ENCODE data around the gene CAMTA1.

CAMTA1 gene

DNA sequence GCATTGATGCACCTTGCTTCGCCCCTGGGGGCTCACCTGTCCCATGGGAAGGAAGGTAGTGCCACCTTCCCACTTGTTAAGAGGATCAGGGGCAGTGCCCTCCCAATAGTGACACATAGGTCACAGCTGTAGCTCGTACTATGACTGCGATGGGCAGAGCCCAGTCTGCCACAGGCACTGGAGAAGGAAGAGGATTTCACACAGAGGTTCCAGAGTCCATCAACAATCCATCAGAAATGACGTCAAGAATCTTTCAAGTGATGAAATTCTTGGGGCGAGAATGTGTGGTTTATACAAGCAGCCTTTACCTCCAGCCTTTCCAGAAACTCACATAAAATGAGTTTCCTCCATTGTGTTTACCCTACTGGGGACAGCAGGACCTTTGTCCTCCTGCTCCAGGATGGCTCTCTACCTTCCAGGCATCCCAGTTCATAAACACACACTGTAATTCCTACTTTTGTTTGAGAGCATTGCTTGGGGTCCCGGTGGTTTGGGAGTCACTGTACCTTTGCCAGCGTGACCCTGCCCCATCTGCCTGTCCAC lies 725.2 kb downstream of the CAMTA1 start:
- no peak for FAIRE-seq

DNA sequence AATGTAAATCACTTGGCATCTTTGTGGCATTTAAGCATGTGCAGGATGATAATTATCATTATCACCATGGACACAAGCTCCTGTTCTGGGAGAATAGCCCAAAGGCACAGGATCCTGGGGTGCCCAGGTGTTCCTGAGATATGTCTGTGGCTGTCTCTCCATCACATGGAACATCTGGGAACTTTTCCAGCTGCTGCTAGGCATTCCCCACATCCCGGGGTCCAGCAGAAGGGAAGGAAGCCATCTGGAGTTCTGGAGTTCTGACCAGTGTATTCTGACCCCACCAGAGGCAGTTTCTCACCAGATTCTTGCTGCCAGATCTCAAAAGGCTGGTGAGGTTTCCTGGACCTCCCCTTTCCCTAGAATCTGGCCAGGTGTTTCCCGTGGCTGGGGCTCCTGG lies 726.1 kb downstream of the CAMTA1 start:
- no peak for FAIRE-seq

DNA sequence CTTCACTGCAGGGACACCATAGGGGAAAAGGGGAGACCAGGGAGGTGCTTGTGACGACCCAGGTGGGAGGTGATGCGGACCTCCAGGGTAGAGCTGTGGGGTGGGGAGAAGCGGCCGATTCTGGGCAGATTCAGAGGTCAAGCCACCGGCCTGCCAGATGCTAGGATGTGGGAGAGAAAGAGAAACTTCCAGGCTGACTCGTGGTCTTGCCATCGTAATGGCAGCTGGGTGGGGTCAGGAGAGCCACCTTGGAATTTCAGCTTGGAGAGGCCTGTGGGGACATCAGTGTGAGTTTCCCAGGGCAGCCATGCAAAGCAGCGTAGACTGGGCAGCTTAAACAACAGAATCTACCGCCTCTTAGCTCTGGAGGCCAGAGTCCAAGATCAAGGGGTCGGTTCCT lies 727.8 kb downstream of the CAMTA1 start:
- no peak for FAIRE-seq

DNA sequence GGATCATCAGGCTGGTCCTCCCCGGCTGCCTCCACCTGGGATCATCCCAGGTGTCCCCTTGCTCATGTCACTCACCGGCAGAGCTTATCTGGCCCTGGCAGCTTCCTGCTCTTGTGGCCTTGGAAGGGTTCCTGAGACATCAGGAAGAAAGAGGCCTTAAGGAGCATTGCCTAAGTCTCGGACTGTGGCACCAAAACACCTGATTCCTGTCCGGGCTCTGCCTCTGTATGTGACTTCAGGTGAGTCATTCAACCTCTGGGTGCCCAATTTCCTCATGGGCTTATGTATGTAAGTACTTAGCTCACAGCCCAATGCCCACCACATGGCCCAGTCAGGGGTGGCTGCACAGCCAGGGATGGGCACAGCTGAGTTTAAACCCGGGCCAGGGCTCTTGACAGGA lies 729.9 kb downstream of the CAMTA1 start:
- no peak for FAIRE-seq

DNA sequence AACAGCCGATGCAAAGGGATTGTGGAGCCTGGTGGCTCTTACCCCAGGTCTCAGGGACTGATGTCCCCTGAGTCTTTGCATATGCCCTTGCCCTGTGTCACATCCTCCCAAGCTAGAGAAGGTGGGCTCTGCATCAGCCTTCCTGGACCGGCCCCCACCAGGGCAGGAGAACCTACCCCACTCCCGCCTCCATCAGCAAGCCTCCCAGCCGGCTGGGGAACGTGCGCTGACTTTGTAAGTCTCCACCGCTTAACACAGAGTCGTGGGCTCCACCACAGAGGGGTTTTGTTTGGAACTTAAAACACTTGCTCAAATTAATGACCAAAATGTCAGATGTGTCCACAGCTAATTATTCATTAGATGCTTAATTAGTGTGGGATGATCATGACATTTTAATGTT lies 730.6 kb downstream of the CAMTA1 start:
- no peak for FAIRE-seq

DNA sequence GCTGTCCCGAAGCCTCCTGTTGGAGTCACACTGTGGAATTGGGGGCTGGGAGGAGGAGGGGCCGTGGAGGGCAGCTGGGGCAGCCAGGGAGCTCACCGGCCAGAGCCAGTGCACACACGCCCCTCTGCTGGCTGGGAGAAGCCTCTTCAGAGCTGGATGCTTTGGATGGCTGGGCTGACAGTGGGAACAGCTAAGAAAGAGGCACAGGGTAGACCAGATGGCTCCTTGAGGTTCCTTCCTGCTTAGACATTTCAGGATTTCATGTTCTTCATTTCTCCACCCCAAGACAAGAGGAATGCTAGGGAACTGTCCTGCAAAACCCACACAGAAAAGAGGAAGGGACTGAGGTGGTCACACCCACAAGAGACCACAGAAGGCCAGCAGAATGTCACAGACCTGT lies 731.1 kb downstream of the CAMTA1 start:
- FAIRE-seq: no peak

DNA sequence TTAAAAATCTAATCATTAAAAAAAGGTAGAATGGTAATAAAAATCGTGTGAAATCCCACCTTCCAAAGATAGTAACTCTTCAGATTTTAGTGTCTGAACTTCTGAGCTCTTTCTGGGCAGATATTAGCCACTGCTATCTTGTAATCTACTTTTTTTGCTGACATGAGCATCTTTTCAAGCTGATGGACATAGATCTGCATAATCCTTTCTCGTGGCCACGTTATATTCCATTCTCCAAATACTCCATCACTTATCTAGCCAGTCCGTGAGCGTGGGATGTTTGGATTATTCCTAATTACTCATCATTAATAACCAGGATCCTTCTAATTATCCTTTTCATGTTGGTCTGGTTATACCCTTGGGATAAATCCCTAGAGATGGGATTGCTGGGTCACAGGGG lies 731.7 kb downstream of the CAMTA1 start:
- no peak for FAIRE-seq

DNA sequence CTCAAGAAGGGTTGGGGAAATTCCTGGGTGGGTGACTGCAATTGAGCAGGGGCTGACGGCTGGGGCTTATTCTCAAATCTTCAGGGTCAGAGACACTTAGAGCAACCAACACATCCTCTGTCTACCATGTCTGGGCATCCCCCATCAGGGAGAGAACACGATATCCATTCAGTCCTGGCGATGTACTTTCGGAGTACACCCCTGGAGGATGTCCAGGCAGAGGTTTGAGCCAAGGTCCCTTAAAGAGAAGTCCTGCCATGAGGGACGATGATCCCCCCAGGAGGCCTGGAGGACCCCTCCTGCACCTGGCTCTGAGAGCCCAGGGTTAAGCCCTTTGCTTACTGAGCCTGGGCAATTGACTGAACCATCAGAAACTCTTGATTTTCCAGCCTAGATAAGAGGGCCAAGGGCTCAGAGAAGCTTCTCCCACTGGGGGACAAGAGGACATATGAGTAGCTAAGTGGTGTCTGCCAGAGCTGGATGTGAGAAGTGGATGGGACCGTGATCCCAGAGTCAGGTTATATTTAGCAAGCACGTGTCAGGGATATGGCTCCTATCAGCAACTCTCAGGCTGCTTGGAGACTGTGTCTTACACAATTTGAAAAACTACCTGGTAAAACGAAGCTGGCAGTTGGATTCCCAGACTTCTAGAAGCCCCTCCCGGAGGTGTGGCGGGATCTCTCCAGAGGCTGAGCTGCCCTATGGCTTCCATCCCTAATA lies 732.5 kb downstream of the CAMTA1 start:
- no peak for FAIRE-seq

DNA sequence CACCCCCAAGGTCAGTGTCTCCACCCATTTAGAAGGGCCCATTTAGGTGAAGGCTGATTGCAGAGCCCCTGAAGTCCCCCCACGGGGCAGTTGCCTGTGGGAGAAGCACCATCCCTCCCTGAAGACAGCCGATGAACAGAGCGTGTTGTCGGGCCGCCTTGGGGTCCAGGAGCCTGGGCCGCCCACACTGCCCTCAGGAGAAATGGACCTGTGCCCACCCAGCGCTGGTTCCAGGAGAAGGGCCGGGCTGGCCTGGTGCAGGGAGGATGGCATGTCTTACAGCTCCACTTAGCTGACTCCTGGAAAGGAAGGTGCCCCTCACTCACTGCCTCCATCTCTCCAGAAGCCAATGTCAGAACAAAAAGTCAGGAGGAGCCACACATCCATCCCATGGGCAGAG lies 733.2 kb downstream of the CAMTA1 start:
- no peak for FAIRE-seq

DNA sequence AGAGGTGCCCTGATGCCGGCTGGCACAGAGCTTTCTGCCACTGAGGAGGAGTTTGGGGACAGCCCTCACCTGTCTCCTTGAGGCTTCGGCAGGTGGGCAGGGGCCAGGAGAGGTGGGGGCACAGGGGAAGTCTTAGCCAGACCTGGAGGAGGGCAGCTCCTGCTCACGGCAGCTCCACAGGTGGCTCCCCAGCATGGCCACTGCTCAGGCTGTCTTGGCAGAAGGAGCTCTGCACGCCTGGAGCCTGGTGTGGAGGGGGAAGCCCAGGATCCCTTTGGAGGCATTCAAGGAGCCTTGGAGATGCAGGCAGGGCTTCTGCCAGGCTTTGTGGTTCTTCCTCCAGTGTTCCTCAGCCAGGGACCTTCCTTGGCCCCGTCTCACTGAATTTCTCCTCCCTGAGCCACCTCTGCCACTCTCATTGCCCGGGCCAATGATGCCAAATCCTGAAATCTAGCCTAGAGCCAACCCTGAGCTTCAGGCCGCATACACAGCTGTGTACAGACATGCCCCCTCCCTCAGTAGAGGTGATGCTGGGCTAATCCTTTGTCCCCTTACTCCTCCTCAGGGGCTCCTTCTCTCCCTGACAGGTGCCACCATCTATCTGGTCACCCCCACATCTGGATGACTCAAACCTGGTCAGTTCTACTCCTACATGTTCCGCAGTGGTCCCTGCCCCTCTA lies 734.1 kb downstream of the CAMTA1 start:
- FAIRE-seq: no peak

DNA sequence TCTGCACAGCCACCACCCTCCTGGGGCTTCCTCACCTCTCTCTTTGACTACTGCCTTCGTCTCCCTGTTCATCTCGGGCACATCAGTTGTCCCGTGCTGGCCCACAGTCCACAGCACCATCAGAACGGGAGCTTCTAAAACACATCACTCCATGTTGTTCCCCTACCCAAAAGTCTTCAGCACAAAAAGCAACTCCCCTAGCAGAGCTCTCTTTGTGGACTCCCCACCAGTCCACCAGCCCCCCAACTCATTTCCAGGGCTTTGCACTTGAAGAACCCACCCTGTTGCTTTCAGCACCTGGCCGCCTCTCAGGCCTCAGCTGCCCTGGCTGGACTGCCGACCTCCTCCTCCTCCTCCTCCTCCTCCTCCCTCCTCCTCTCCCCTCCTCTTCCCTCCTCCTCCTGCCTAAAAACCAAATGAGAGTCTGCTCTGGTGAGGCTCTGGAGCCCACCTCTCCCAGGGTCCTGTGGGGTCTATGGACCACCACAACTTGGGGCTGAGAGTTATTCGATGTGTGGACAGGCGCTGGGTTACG lies 734.7 kb downstream of the CAMTA1 start:
- no peak for FAIRE-seq

DNA sequence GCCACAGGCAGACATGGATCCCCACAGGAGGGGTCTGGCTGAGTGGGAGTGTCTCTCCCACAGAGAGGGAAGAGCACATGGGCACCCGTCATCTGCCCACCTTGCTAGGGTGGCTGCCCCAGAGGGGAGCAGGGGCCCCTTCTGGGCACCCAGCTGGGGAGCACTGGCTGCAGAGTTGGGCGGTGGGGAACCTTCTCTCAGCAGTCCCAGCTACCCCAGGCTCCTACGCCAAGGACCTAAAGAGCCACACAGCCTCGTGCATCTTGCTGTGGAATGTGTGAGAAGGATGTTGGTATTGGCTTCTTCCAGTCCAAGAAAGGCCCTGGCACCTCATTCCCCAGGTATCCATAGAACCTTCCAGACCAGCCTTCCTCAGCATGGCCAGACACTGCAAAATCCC lies 735.2 kb downstream of the CAMTA1 start:
- no peak for FAIRE-seq

DNA sequence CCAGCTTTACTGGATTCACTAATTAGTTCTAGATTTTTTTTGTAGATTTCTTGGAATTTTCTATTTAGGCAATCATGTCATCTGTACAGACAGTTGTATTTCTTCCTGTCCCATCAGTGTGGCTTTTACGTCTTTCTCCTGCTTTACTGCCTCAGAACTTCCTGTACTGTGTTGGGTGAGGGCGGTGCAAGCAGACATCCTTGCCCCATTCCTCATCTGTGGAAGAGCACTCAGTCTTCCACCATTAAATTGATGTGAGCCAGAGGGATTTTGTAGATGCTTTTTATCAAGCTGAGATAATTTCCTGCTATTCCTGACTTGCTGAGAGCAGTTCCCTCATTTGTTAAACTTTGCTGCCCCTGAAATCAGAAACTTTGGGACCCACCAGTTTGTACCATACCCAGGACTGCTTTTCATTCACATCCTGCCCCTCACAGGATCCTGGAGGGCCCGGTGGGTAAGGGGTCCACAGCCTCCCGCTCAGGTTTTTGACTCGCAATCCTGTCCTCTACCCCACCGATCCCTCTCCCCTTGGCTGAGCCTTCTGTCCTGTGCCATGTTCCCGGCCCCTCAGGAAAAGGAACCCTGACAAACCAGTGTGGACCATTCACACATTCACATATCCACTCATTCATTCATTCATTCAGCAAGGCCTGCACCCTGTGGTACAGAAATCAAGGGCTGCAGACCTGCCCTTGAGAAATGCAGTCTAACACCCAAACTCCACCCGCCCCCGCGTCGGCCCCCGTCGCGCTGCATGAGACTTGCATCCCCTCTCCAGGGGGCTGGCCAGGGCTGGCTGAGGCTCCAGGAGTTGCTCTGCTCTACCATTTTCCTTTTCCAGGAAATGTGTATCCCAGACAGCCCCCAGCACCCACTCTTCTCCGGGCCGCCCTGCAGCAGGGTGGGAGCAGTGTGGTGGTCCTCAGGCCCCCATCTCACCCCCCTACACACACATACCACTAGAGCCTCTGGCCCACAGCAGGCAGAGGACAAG lies 739.4 kb downstream of the CAMTA1 start:
- FAIRE-seq: no peak

DNA sequence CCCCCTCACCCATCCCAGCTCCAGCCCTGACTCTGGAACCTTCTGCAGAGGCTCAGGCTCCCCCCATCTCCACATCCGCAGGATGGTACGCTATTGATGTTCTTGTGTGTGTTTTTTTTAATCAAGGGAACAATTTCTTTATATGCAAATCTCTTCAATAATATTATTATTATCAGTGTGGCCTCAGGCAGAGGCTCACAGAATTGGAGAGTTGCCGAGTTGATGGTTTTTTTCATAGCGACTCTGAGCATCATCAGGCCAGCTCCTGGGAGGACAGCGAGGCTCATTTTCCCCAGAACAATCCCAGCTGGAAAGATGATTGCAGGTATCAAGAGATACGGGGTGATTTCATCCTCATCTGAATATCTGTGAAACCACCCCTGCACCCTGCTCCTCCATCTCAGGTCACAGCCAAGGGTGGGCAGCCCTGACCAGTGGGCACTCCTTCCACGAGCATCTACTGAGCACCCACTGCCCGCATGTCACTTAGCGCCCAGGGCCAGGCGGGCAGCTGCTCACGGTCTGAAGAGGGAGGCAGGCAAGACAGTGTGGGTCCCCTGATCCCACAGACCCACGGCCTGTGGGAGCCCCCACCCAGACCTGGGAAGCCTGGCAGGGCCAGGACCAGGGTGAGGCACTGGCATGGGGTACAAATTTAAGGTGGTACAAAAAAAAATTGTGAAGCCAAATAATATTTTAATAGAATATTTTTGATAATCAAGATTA lies 740.2 kb downstream of the CAMTA1 start:
- no peak for FAIRE-seq

DNA sequence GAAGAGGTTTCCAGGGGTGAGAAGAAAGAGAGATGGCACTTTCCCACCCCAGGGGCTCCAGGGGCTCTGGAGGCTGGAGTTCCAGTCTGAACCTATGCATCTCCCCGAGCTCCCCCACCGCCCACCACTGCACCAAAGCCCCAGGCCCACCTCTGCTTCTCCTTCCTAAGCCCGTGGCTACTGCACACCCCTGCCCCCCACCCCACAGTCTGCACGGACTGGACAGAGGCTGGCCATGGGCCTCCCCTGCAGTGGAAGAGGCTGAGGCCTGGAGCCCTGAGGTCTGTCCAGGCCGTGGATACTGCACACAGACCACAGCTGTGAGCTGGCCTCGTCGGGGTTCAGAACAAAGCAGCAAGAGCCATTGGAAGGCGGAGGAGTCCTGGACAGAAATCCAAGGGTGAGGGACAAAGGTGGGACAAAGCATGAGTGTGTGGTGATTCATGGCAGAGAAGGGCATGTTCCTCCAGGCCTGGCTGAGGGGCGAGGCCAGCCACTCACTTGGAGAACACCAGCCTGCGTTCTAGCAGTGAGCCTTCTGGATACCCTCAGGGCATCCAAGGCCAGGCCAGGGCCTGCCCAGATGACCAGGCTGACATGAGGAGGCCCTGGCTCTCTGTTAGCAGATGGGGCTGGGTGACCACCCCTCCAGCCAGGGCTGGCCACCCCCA lies 741.1 kb downstream of the CAMTA1 start:
- FAIRE-seq: no peak

DNA sequence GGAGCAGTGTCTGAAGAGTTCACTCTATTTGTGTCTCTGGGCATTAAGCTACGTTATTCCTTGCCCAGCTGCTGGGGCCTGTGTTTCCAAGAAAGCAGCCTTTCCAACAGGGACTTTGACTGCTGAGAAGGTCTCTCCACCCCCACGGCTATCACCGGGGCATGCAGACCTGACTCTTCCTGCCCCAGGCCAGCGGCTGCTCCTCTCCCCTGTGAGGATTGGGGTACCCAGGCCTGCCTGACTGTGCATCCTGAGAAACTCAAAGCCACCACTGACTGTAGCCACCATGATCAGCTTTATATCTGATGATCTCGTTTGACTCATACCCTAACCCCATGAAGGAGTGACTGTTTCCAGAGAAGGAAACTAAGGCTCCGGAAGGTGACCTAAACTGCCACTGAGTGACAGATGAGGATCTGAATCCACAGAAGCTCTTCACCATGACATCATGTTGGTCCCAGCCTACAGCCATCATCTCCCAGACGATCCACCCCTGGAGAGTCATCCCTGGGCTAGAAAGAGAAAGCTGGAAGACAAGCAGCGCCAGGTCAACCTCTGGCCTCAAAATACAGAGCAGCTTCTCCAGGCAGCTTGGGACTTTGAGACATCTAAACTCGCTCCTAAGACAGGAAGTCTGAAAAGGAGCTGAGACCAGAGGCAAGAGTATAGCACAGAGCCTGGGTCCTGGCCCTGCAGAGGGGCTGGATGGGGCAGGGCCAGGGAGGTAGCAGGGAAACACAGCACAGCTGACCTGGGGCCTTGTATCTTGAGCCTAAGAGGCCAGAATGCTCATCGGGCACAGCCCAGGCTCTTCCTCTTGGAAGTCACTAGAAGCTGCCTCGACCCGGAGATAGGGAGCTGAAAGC lies 741.8 kb downstream of the CAMTA1 start:
- FAIRE-seq: no peak

DNA sequence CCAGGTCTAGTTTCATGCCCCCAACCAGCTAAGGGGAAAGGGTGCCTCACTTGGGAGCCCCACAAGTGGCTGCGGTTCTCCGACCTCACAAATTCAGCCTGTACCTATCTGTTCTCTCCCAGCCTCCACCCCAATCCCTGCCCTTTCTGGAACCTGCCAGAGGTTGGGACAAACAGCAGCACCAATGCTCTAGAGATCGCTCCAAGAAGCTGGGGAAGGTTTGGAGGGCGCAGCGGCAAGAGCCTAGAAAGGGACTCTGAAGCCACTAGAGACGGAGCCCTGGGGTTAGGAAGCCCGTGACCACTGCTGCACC lies 742.4 kb downstream of the CAMTA1 start:
- no peak for FAIRE-seq

DNA sequence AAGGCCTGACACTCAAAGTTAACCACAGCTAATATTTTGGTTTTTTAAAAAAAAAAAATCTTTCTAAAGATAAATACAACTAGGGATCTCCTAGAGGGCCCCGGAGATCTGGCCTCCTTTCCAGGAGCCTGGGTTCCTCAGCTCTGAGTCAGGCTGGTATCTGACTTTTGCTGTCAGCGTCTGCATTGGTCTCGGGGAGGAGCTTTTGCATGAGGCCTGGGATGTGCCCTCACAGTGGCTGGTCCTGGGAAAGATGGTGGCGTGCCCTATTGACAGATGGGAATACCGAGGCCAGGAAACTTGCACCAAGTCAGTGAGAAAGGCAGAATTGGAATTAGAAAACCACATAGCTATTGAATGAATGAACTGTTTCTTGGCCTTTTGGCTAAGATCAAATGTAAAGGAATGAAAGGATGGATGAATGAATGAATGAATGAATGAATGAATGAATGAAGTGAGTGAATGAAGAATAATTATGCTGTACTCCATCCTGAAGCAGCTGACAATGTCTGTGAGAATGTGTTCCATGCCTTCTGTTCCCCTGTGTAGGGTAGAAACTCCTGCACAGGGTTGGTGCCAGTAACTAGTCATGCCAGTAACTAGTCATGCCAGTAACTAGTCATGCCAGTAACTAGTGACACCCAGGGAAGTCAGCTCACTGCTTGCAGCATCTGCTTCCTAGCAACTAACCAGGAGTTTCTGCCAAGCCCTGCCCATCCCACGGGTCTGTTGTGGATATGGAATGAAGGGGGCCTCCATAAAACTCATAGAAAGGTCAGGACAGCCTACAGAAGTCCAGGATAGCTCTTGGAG lies 743.3 kb downstream of the CAMTA1 start:
- FAIRE-seq: no peak

DNA sequence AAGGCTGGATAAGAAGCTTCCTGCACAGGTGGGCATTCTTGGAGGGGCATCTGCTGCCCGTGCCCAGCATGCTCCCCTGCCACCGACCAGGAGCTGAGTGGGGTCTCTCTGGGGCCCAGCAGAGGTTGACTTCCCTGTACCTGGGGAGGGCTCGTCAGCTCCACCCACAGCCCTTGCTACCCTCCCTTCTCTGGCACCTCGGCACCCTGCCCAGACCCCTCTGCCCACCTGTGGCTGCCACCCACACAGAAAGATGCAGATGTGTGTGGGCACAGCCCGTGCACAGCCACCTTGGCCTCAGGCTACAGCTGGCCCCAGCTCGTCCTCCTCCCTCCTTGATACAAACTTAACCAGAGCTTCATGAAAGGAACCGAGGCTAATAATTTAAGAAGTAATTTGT lies 744.7 kb downstream of the CAMTA1 start:
- FAIRE-seq: no peak

All from endometrium (tissue), 2 donors.